Measurements from ENCODE around the gene DHX58. TPM values are rescaled to one million over a fixed set of nuclear protein-coding genes. Genes with fewer than 3 reads are reported as not detected.

Gene DHX58
- total RNA-seq, 1 donor from 2014 or later = 0.41 TPM

DNA sequence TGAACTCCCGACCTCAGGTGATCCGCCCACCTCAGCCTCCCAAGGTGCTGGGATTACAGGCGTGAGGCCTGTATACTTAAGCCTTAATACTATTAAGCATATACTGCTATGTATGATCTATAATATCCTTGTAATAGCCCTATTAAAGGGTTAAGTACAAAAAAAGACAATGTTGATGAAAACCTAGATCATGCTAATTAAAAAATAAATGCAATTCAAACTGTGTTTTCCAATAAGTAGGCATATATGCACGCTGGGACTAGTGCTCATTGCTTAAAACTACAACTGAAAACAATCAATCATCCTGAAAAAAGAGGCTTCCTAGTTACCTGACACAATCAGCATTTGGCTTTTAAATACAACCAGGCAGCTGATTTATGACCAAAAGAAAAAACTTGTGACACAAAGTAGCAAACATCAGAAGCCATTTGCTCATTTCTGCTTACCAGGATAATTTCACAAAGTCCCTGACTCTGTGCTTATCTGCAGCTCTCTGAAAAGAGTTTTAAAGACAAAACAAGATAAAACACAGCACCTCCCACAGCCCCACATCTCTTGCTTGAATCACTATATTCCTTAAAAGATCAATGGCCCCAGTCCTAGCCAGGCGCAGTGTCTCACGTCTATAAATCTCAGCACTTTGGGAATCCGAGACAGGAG lies 25.3 kb downstream of the DHX58 start:
- Mint-ChIP-seq H3K4me3 (ENCODE audit: unreplicated experiment) (no peak overlapping the region), H3K27me3 (ENCODE audit: unreplicated experiment) (peaks cover 5% of the 10 kb centered on the region), H3K9me3 (ENCODE audit: unreplicated experiment) (no peaks in the 10 kb centered on the region), H3K36me3 (ENCODE audit: low read depth, unreplicated experiment) (no peaks in the 10 kb centered on the region), H3K4me1 (ENCODE audit: unreplicated experiment) (peaks cover 24% of the 10 kb centered on the region), H3K27ac (ENCODE audit: unreplicated experiment) (peak overlapping the region; percentile 3)
- no peak for DNase-seq (ENCODE audit: low spot score)
- TF ChIP-seq, protein P1, sequence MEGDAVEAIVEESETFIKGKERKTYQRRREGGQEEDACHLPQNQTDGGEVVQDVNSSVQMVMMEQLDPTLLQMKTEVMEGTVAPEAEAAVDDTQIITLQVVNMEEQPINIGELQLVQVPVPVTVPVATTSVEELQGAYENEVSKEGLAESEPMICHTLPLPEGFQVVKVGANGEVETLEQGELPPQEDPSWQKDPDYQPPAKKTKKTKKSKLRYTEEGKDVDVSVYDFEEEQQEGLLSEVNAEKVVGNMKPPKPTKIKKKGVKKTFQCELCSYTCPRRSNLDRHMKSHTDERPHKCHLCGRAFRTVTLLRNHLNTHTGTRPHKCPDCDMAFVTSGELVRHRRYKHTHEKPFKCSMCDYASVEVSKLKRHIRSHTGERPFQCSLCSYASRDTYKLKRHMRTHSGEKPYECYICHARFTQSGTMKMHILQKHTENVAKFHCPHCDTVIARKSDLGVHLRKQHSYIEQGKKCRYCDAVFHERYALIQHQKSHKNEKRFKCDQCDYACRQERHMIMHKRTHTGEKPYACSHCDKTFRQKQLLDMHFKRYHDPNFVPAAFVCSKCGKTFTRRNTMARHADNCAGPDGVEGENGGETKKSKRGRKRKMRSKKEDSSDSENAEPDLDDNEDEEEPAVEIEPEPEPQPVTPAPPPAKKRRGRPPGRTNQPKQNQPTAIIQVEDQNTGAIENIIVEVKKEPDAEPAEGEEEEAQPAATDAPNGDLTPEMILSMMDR (IDR thresholded peaks at IDR 0.05; ENCODE audit: unreplicated experiment) = no peak

- Mint-ChIP-seq H3K9me3 (ENCODE audit: unreplicated experiment) (no peaks in the 10 kb centered on the region), H3K4me1 (ENCODE audit: unreplicated experiment) (peaks cover 15% of the 10 kb centered on the region), H3K27ac (ENCODE audit: unreplicated experiment) (no peak overlapping the region), H3K36me3 (ENCODE audit: low read depth, unreplicated experiment) (no peaks in the 10 kb centered on the region), H3K27me3 (ENCODE audit: unreplicated experiment) (peaks cover 8% of the 10 kb centered on the region), H3K4me3 (ENCODE audit: unreplicated experiment) (no peak overlapping the region)
- DNase-seq (ENCODE audit: low spot score) = no peak
- TF ChIP-seq, protein P1 (IDR thresholded peaks at IDR 0.05; ENCODE audit: unreplicated experiment) = no peak
Measured at GRCh38 chr17:42081516-42082129, 30.9 kb downstream of the DHX58 start.

GRCh38 chr17:42079541-42079940 lies 33.0 kb downstream of the DHX58 start:
- Mint-ChIP-seq H3K4me1 (ENCODE audit: unreplicated experiment) (peaks cover 15% of the 10 kb centered on the region), H3K9me3 (ENCODE audit: unreplicated experiment) (no peaks in the 10 kb centered on the region), H3K36me3 (ENCODE audit: low read depth, unreplicated experiment) (no peaks in the 10 kb centered on the region), H3K4me3 (ENCODE audit: unreplicated experiment) (no peak overlapping the region), H3K27me3 (ENCODE audit: unreplicated experiment) (peaks cover 8% of the 10 kb centered on the region), H3K27ac (ENCODE audit: unreplicated experiment) (peak overlapping the region; percentile 42)
- no peak for DNase-seq (ENCODE audit: low spot score)
- TF ChIP-seq, protein P1 (IDR thresholded peaks at IDR 0.05; ENCODE audit: unreplicated experiment) = no peak

DNA sequence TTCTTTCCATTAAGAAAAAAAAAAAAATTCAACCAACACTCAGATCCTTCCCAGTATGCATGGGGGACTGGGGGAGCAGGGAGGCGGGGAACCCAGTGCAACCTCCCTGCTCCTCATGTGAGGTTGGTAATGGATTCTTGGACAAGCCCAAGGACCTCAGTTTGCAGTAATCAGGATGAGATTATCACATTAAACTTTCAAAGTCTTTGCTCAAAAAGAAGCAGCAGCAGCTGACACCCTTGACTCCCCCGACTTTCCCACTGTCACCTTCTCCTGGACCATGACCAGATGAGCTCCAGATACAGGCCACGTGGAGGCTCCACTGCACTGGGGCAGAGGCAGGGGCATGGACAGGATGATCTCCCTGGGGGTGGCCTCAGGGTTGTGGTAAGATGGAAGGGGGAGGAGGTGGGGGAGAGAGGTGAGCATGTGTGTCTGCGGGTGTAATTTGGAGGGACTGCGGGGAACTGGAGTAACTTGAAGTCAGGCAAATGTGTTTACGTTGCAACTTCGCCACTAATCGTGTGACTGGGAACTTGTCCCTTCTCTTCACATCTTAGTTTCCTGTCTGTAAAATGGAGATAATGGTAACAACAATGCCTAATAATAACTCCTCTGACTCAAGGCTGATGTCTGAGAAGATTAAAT lies 34.0 kb downstream of the DHX58 start:
- Mint-ChIP-seq H3K27me3 (ENCODE audit: unreplicated experiment) (peaks cover 12% of the 10 kb centered on the region), H3K4me3 (ENCODE audit: unreplicated experiment) (no peak overlapping the region), H3K4me1 (ENCODE audit: unreplicated experiment) (peaks cover 18% of the 10 kb centered on the region), H3K9me3 (ENCODE audit: unreplicated experiment) (no peaks in the 10 kb centered on the region), H3K36me3 (ENCODE audit: low read depth, unreplicated experiment) (no peaks in the 10 kb centered on the region), H3K27ac (ENCODE audit: unreplicated experiment) (peak overlapping the region; percentile 64)
- TF ChIP-seq, protein P1 (IDR thresholded peaks at IDR 0.05; ENCODE audit: unreplicated experiment) = no peak
- DNase-seq (ENCODE audit: low spot score) = no peak

GRCh38 chr17:42077755-42078154 lies 34.8 kb downstream of the DHX58 start:
- DNase-seq (ENCODE audit: low spot score) = no peak
- Mint-ChIP-seq H3K9me3 (ENCODE audit: unreplicated experiment) (no peaks in the 10 kb centered on the region), H3K36me3 (ENCODE audit: low read depth, unreplicated experiment) (no peaks in the 10 kb centered on the region), H3K27ac (ENCODE audit: unreplicated experiment) (no peak overlapping the region), H3K4me1 (ENCODE audit: unreplicated experiment) (peaks cover 18% of the 10 kb centered on the region), H3K27me3 (ENCODE audit: unreplicated experiment) (peaks cover 12% of the 10 kb centered on the region), H3K4me3 (ENCODE audit: unreplicated experiment) (no peak overlapping the region)
- TF ChIP-seq, protein P1 (IDR thresholded peaks at IDR 0.05; ENCODE audit: unreplicated experiment) = no peak
